WTC11 (cell line): ENCODE measurements around the gene TP53INP2. TPM values are rescaled to one million over a fixed set of nuclear protein-coding genes. Genes with fewer than 3 reads are reported as not detected.
A peak's percentile ranks its signal among the peaks of the same experiment; 100 is the strongest.

Source experiments
- ATAC-seq: fragments of 200-7000 bp; cut with Tn5 transposase; 2 replicates; pipeline ENCODE4 v1.10.0; 2021; ENCODE audit warnings: mild to moderate bottlenecking, moderate library complexity
- CTCF ChIA-PET: fragments of 300-600 bp; sonication (Branson Sonifier 250); formaldehyde crosslinking; loops from one replicate; lab custom pipeline; 2021; ENCODE audit warnings: antibody characterized with exemption; lab: Charles Lee
- POLR2A ChIA-PET: fragments of 350-600 bp; sonication (Branson Sonifier 250); formaldehyde crosslinking; loops from one replicate; lab custom pipeline; 2021; ENCODE audit warnings: antibody characterized with exemption; lab: Charles Lee
- DNase-seq: peaks from one replicate; pipeline ENCODE4 v3.0.0; 2021; ENCODE audit warnings: low spot score
- H3K27ac Mint-ChIP-seq: 2 replicates; pipeline ENCODE4 v1.8.0; 2021; ENCODE audit warnings: mixed read lengths
- H3K27me3 Mint-ChIP-seq: 2 replicates; pipeline ENCODE4 v1.8.0; 2021; ENCODE audit warnings: low read depth, mild to moderate bottlenecking, moderate library complexity, mixed read lengths
- H3K36me3 Mint-ChIP-seq: 2 replicates; pipeline ENCODE4 v1.8.0; 2021; ENCODE audit warnings: mixed read lengths
- H3K4me1 Mint-ChIP-seq: 2 replicates; pipeline ENCODE4 v1.8.0; 2022; ENCODE audit warnings: mixed read lengths
- H3K4me3 Mint-ChIP-seq: 2 replicates; pipeline ENCODE4 v1.8.0; 2021; ENCODE audit warnings: mild to moderate bottlenecking, moderate library complexity, mixed read lengths
- H3K9me3 Mint-ChIP-seq: 2 replicates; pipeline ENCODE4 v1.8.0; 2021; ENCODE audit warnings: mixed read lengths
- ATF1 ChIP-seq: sonication (generic); formaldehyde crosslinking; IDR thresholded peaks from 2 replicates; pipeline ENCODE4 v1.8.1; 2023; ENCODE audit warnings: mild to moderate bottlenecking, moderate library complexity, missing genetic modification reagents
- CBFB ChIP-seq: sonication (generic); formaldehyde crosslinking; IDR thresholded peaks from 2 replicates; pipeline ENCODE4 v1.8.1; 2022; ENCODE audit warnings: mild to moderate bottlenecking, low read depth, missing genetic modification reagents
- CREB1 ChIP-seq: sonication (generic); formaldehyde crosslinking; IDR thresholded peaks from 2 replicates; pipeline ENCODE4 v1.8.0; 2023; ENCODE audit warnings: mild to moderate bottlenecking, missing genetic modification reagents
- ELF4 ChIP-seq: sonication (generic); formaldehyde crosslinking; IDR thresholded peaks from 2 replicates; pipeline ENCODE4 v1.8.1; 2022; ENCODE audit warnings: low read depth, mild to moderate bottlenecking, moderate library complexity, missing genetic modification reagents
- ETV6 ChIP-seq: sonication (generic); formaldehyde crosslinking; IDR thresholded peaks from 2 replicates; pipeline ENCODE4 v1.8.1; 2022; ENCODE audit warnings: mild to moderate bottlenecking, missing genetic modification reagents
- FOXJ3 ChIP-seq: sonication (generic); formaldehyde crosslinking; IDR thresholded peaks from 2 replicates; pipeline ENCODE4 v1.9.0; 2021; ENCODE audit warnings: missing genetic modification reagents, mild to moderate bottlenecking, borderline replicate concordance
- MYBL2 ChIP-seq: sonication (generic); formaldehyde crosslinking; IDR thresholded peaks from 2 replicates; pipeline ENCODE4 v1.8.1; 2023; ENCODE audit warnings: mild to moderate bottlenecking, moderate library complexity, missing genetic modification reagents
- NR3C1 ChIP-seq: sonication (generic); formaldehyde crosslinking; conservative IDR thresholded peaks from 2 replicates; pipeline ENCODE4 v1.8.1; 2023; ENCODE audit warnings: low read depth, mild to moderate bottlenecking, missing genetic modification reagents
- SOX15 ChIP-seq: fragments of 250-450 bp; sonication (Bioruptor Pico); IDR thresholded peaks from 2 replicates; pipeline ENCODE4 v1.9.0; 2021; ENCODE audit warnings: mild to moderate bottlenecking
- TCF7 ChIP-seq: sonication (generic); formaldehyde crosslinking; IDR thresholded peaks from 2 replicates; pipeline ENCODE4 v1.8.0; 2022; ENCODE audit warnings: mild to moderate bottlenecking, low read depth, missing genetic modification reagents, moderate library complexity
- ZNF121 ChIP-seq: sonication (generic); formaldehyde crosslinking; IDR thresholded peaks from 2 replicates; pipeline ENCODE4 v1.8.0; 2023; ENCODE audit warnings: missing genetic modification reagents
- ZNF138 ChIP-seq: sonication (generic); formaldehyde crosslinking; conservative IDR thresholded peaks from 2 replicates; pipeline ENCODE4 v1.8.1; 2022; ENCODE audit warnings: mild to moderate bottlenecking, moderate library complexity, missing genetic modification reagents
- ZNF317 ChIP-seq: sonication (generic); formaldehyde crosslinking; IDR thresholded peaks from 2 replicates; pipeline ENCODE4 v1.8.1; 2023; ENCODE audit warnings: low read depth, mild to moderate bottlenecking, moderate library complexity, missing genetic modification reagents, borderline replicate concordance
- ZNF671 ChIP-seq: fragments of 250-450 bp; sonication (Bioruptor Pico); IDR thresholded peaks from 2 replicates; pipeline ENCODE4 v1.8.0; 2021; ENCODE audit warnings: mild to moderate bottlenecking
- total RNA-seq: library from RNA; stranded (reverse); gene quantifications from 3 replicates; pipeline ENCODE4 v1.2.3, GENCODE V29; 2021
- TF ChIP-seq, protein P1 (sequence below): sonication (generic); formaldehyde crosslinking; IDR thresholded peaks from 2 replicates; pipeline ENCODE4 v1.8.1; 2023; ENCODE audit warnings: mild to moderate bottlenecking, missing genetic modification reagents
- TF ChIP-seq, protein P2 (sequence below): sonication (generic); formaldehyde crosslinking; IDR thresholded peaks from 2 replicates; pipeline ENCODE4 v1.8.1; 2023; ENCODE audit warnings: mild to moderate bottlenecking, missing genetic modification reagents, moderate library complexity
- TF ChIP-seq, protein P3 (sequence below): sonication (generic); formaldehyde crosslinking; IDR thresholded peaks from 2 replicates; pipeline ENCODE4 v1.8.1; 2022; ENCODE audit warnings: low read depth, missing genetic modification reagents, borderline replicate concordance
- TF ChIP-seq, protein P4 (sequence below): sonication (generic); formaldehyde crosslinking; IDR thresholded peaks from 2 replicates; pipeline ENCODE4 v1.8.0; 2023; ENCODE audit warnings: mild to moderate bottlenecking, missing genetic modification reagents
- TF ChIP-seq, protein P5 (sequence below): sonication (generic); formaldehyde crosslinking; IDR thresholded peaks from 2 replicates; pipeline ENCODE4 v1.8.0; 2023; ENCODE audit warnings: missing genetic modification reagents, mild to moderate bottlenecking, borderline replicate concordance
- TF ChIP-seq, protein P6 (sequence below): sonication (generic); formaldehyde crosslinking; IDR thresholded peaks from 2 replicates; pipeline ENCODE4 v1.8.1; 2023; ENCODE audit warnings: mild to moderate bottlenecking, moderate library complexity, missing genetic modification reagents
- TF ChIP-seq, protein P7 (sequence below): fragments of 250-450 bp; sonication (Bioruptor Pico); IDR thresholded peaks from 2 replicates; pipeline ENCODE4 v1.9.0; 2021; ENCODE audit warnings: mild to moderate bottlenecking

The TP53INP2 gene
- total RNA-seq, 1 experiment from 2014 or later, result 4.3 TPM

DNA sequence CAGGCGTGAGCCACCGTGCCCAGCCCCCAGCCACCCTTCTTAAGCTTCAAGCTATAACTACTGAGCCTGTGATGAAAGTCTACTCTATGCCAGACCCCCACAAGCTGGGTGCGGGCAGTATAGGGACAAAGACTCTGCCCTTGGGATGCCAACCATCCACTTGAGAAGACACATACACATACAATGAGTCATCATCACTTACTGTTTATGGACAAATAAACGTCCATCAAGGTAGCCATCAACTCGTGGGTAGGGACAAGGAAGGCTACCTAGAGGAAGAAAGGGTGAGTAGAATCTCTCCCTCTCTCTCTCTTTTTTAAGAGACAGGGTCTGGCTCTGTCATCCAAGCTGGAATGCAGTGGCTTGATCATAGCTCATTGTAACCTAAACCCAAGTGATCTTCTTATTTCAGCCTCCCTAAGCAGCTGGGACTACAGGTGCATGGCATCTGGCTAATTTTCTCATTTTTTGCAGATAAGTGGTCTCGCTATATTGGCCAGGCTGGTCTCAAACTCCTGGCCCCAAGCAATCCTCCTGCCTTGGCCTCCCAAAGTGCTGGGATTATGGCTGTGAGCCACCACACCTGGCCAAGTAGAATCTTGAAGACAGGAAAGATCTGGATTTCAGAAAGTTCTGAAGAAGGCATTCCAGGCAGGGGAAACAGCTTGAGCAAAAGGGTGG lies 2.6 kb upstream of the TP53INP2 start:
- Mint-ChIP-seq H3K27ac (no peak overlapping the region), H3K27me3 (peaks cover 41% of the 10 kb centered on the region), H3K9me3 (no peaks in the 10 kb centered on the region), H3K36me3 (no peaks in the 10 kb centered on the region), H3K4me3 (no peak overlapping the region), H3K4me1 (peaks cover 13% of the 10 kb centered on the region)
- DNase-seq (no peak), ATAC-seq (no peak)
- ChIA-PET CTCF (no interaction called here), POLR2A (no interaction called here)
- TF ChIP-seq, protein P1, sequence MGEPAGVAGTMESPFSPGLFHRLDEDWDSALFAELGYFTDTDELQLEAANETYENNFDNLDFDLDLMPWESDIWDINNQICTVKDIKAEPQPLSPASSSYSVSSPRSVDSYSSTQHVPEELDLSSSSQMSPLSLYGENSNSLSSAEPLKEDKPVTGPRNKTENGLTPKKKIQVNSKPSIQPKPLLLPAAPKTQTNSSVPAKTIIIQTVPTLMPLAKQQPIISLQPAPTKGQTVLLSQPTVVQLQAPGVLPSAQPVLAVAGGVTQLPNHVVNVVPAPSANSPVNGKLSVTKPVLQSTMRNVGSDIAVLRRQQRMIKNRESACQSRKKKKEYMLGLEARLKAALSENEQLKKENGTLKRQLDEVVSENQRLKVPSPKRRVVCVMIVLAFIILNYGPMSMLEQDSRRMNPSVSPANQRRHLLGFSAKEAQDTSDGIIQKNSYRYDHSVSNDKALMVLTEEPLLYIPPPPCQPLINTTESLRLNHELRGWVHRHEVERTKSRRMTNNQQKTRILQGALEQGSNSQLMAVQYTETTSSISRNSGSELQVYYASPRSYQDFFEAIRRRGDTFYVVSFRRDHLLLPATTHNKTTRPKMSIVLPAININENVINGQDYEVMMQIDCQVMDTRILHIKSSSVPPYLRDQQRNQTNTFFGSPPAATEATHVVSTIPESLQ (CRISPR knock-in tag), result no peak
- TF ChIP-seq ELF4 (no peak), ZNF121 (CRISPR knock-in tag) (no peak)

DNA sequence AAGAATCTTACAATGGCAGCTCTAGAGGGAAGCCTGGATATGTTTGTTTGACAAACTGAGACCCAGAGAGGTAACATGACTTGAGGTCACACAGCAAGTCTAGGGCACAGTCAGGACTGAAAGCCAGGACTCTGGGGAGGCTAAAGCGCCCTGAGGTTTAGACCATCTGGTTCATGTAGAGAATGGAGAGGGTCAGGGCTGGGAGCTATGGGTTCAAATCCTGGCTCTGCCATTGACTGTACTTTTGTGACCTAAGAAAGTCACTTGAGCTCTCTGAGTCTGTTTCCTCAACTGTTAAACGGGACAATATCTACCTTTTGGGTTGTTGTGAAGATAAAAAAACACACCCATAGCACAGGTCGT lies 1.1 kb upstream of the TP53INP2 start:
- CTCF ChIA-PET, result interaction anchor here (0.5 to 4.0 kb wide), 4 partner anchors 144 to 390 kb away, joined by 3 to 17 read pairs (median 8); partner anchors contain the start of gene MAP1LC3A
- H3K4me1 Mint-ChIP-seq, result peaks cover 13% of the 10 kb centered on the region
- peak overlapping the region; percentile 94 for H3K4me3 Mint-ChIP-seq
- no peak for DNase-seq
- H3K27ac Mint-ChIP-seq, result 0 out of 2 replicates have a peak overlapping the region, but pooled peaks have one; percentile 70
- H3K9me3 Mint-ChIP-seq, result no peaks in the 10 kb centered on the region
- POLR2A ChIA-PET, result interaction anchor here (0.7 to 1.7 kb wide), 3 partner anchors 26 to 298 kb away, joined by 3 to 5 read pairs (median 3); partner anchors contain the start of genes MAP1LC3A and PIGU
- ATAC-seq, result no peak
- peaks cover 43% of the 10 kb centered on the region for H3K27me3 Mint-ChIP-seq
- H3K36me3 Mint-ChIP-seq, result no peaks in the 10 kb centered on the region
- no peak for TF ChIP-seq CREB1 (CRISPR knock-in tag)
- TF ChIP-seq ETV6 (CRISPR knock-in tag), result no peak
- TF ChIP-seq, protein P2, sequence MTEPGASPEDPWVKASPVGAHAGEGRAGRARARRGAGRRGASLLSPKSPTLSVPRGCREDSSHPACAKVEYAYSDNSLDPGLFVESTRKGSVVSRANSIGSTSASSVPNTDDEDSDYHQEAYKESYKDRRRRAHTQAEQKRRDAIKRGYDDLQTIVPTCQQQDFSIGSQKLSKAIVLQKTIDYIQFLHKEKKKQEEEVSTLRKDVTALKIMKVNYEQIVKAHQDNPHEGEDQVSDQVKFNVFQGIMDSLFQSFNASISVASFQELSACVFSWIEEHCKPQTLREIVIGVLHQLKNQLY (CRISPR knock-in tag), result no peak
- TF ChIP-seq, protein P3, sequence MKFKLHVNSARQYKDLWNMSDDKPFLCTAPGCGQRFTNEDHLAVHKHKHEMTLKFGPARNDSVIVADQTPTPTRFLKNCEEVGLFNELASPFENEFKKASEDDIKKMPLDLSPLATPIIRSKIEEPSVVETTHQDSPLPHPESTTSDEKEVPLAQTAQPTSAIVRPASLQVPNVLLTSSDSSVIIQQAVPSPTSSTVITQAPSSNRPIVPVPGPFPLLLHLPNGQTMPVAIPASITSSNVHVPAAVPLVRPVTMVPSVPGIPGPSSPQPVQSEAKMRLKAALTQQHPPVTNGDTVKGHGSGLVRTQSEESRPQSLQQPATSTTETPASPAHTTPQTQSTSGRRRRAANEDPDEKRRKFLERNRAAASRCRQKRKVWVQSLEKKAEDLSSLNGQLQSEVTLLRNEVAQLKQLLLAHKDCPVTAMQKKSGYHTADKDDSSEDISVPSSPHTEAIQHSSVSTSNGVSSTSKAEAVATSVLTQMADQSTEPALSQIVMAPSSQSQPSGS (CRISPR knock-in tag), result no peak
- TF ChIP-seq, protein P4, sequence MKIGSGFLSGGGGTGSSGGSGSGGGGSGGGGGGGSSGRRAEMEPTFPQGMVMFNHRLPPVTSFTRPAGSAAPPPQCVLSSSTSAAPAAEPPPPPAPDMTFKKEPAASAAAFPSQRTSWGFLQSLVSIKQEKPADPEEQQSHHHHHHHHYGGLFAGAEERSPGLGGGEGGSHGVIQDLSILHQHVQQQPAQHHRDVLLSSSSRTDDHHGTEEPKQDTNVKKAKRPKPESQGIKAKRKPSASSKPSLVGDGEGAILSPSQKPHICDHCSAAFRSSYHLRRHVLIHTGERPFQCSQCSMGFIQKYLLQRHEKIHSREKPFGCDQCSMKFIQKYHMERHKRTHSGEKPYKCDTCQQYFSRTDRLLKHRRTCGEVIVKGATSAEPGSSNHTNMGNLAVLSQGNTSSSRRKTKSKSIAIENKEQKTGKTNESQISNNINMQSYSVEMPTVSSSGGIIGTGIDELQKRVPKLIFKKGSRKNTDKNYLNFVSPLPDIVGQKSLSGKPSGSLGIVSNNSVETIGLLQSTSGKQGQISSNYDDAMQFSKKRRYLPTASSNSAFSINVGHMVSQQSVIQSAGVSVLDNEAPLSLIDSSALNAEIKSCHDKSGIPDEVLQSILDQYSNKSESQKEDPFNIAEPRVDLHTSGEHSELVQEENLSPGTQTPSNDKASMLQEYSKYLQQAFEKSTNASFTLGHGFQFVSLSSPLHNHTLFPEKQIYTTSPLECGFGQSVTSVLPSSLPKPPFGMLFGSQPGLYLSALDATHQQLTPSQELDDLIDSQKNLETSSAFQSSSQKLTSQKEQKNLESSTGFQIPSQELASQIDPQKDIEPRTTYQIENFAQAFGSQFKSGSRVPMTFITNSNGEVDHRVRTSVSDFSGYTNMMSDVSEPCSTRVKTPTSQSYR, result no peak
- no peak for TF ChIP-seq ZNF138 (CRISPR knock-in tag)
- TF ChIP-seq, protein P5, sequence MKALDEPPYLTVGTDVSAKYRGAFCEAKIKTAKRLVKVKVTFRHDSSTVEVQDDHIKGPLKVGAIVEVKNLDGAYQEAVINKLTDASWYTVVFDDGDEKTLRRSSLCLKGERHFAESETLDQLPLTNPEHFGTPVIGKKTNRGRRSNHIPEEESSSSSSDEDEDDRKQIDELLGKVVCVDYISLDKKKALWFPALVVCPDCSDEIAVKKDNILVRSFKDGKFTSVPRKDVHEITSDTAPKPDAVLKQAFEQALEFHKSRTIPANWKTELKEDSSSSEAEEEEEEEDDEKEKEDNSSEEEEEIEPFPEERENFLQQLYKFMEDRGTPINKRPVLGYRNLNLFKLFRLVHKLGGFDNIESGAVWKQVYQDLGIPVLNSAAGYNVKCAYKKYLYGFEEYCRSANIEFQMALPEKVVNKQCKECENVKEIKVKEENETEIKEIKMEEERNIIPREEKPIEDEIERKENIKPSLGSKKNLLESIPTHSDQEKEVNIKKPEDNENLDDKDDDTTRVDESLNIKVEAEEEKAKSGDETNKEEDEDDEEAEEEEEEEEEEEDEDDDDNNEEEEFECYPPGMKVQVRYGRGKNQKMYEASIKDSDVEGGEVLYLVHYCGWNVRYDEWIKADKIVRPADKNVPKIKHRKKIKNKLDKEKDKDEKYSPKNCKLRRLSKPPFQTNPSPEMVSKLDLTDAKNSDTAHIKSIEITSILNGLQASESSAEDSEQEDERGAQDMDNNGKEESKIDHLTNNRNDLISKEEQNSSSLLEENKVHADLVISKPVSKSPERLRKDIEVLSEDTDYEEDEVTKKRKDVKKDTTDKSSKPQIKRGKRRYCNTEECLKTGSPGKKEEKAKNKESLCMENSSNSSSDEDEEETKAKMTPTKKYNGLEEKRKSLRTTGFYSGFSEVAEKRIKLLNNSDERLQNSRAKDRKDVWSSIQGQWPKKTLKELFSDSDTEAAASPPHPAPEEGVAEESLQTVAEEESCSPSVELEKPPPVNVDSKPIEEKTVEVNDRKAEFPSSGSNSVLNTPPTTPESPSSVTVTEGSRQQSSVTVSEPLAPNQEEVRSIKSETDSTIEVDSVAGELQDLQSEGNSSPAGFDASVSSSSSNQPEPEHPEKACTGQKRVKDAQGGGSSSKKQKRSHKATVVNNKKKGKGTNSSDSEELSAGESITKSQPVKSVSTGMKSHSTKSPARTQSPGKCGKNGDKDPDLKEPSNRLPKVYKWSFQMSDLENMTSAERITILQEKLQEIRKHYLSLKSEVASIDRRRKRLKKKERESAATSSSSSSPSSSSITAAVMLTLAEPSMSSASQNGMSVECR (CRISPR knock-in tag), result no peak
- no peak for TF ChIP-seq TCF7
- TF ChIP-seq, protein P6, sequence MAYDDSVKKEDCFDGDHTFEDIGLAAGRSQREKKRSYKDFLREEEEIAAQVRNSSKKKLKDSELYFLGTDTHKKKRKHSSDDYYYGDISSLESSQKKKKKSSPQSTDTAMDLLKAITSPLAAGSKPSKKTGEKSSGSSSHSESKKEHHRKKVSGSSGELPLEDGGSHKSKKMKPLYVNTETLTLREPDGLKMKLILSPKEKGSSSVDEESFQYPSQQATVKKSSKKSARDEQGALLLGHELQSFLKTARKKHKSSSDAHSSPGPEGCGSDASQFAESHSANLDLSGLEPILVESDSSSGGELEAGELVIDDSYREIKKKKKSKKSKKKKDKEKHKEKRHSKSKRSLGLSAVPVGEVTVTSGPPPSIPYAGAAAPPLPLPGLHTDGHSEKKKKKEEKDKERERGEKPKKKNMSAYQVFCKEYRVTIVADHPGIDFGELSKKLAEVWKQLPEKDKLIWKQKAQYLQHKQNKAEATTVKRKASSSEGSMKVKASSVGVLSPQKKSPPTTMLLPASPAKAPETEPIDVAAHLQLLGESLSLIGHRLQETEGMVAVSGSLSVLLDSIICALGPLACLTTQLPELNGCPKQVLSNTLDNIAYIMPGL (CRISPR knock-in tag), result no peak
- TF ChIP-seq MYBL2, result no peak
- no peak for TF ChIP-seq NR3C1 (CRISPR knock-in tag)
- TF ChIP-seq SOX15 (CRISPR knock-in tag), result no peak
- TF ChIP-seq ATF1 (CRISPR knock-in tag), result no peak
- no peak for TF ChIP-seq FOXJ3
- TF ChIP-seq, protein P7, sequence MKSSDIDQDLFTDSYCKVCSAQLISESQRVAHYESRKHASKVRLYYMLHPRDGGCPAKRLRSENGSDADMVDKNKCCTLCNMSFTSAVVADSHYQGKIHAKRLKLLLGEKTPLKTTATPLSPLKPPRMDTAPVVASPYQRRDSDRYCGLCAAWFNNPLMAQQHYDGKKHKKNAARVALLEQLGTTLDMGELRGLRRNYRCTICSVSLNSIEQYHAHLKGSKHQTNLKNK (CRISPR knock-in tag), result no peak
- TF ChIP-seq CBFB, result no peak
- TF ChIP-seq ZNF671 (CRISPR knock-in tag), result no peak
- no peak for TF ChIP-seq ZNF317
